Testis (tissue), 2 donors: ENCODE results near the gene ATXN7L1.

ENCODE experiments used
- CTCF ChIP-seq, 3 experiments: fragments of 450-650 bp in 2 of 3; fragments of 200-600 bp in 1 of 3; sonication (generic) in 1 of 3; IDR thresholded peaks; one replicate each; pipeline ENCODE4 v1.5.1; 2016 to 2019; ENCODE audit warnings: antibody characterized with exemption in 3 of 3, mild to moderate bottlenecking in 2 of 3, moderate library complexity in 1 of 3
- POLR2A ChIP-seq: fragments of 450-650 bp; IDR thresholded peaks from one replicate; pipeline ENCODE4 v1.6.1; 2017; ENCODE audit warnings: antibody characterized with exemption, mild to moderate bottlenecking, moderate library complexity

DNA sequence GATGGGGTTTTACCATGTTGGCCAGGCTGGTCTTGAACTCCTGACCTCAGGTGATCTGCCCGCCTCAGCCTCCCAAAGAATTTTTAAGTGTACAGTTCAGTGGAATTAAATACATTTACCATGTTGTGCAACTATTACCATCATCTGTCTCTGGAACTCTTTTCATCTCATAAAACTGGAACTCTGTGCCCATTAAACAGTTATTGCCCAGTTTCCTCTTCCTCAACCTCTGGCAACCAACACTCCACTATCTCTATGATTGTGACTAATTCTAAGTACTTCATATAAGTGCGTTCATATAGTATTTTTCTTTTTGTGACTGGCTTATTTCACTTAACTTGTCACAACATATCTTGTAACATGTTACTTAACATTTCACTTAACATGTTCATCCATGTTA lies 41.3 kb upstream of the ATXN7L1 start:
- TF ChIP-seq POLR2A: no peak
- TF ChIP-seq CTCF (IDR thresholded peaks at IDR 0.05): no peak
